H1 (cell line): Measurements from ENCODE around the gene RNU6-9.

Experiments used
- ATF2 ChIP-seq: IDR thresholded peaks from 2 replicates; pipeline ENCODE4 v1.6.1; 2012; ENCODE audit warnings: low read length, inconsistent platforms
- CEBPB ChIP-seq: IDR thresholded peaks from 2 replicates; pipeline ENCODE4 v1.6.1; 2012; ENCODE audit warnings: low read depth, low read length
- CHD2 ChIP-seq: IDR thresholded peaks from 2 replicates; pipeline ENCODE4 v1.6.1; 2012; ENCODE audit warnings: low read length, improper control_type of control experiment
- CTCF ChIP-seq, 3 experiments: IDR thresholded peaks; 1 replicate in 2 of 3; 2 replicates in 1 of 3; pipeline versions ENCODE4 v1.5.1 to v1.6.1; 2011; ENCODE audit warnings: low read length in 3 of 3, mild to moderate bottlenecking in 3 of 3, inconsistent platforms in 2 of 3, low read depth in 1 of 3, moderate library complexity in 1 of 3; ENCODE audit not compliant: insufficient read depth in 1 of 3; ENCODE audit errors: control extremely low read depth in 1 of 3
- EP300 ChIP-seq, 2 experiments: IDR thresholded peaks; 1 replicate in 1 of 2; 2 replicates in 1 of 2; pipeline ENCODE4 v1.6.1; 2011 to 2012; ENCODE audit warnings: low read depth in 2 of 2, low read length in 2 of 2, mild to moderate bottlenecking in 2 of 2, borderline replicate concordance in 1 of 2, inconsistent platforms in 1 of 2, moderate library complexity in 1 of 2
- EZH2 ChIP-seq: fragments of 200-600 bp; sonication (generic); IDR thresholded peaks from 2 replicates; pipeline ENCODE4 v1.7.1; 2012; ENCODE audit warnings: low read depth, mild to moderate bottlenecking, moderate library complexity, low read length, inconsistent platforms; ENCODE audit not compliant: severe bottlenecking
- POLR2A ChIP-seq, 2 experiments: IDR thresholded peaks; 1 replicate in 1 of 2; 2 replicates in 1 of 2; pipeline ENCODE4 v1.6.1; 2011; ENCODE audit warnings: low read depth in 2 of 2, low read length in 2 of 2, mild to moderate bottlenecking in 2 of 2; ENCODE audit errors: control extremely low read depth in 1 of 2
- SP1 ChIP-seq: IDR thresholded peaks from 2 replicates; pipeline ENCODE4 v1.6.1; 2011; ENCODE audit warnings: low read depth, low read length
- TCF12 ChIP-seq: IDR thresholded peaks from 2 replicates; pipeline ENCODE4 v1.6.1; 2011; ENCODE audit warnings: low read depth, mild to moderate bottlenecking, low read length
- USF2 ChIP-seq: IDR thresholded peaks from 2 replicates; pipeline ENCODE4 v1.6.1; 2011; ENCODE audit warnings: low read length, improper control_type of control experiment
- ZNF274 ChIP-seq: IDR thresholded peaks from 2 replicates; pipeline ENCODE4 v1.7.0; 2012; ENCODE audit warnings: low read length, borderline replicate concordance; ENCODE audit errors: extremely low read depth

GRCh38 chr19:863315-863620 is 30.0 kb upstream of the RNU6-9 start:
- TF ChIP-seq USF2 = no peak
- TF ChIP-seq POLR2A (IDR thresholded peaks at IDR 0.05; ENCODE audit: control extremely low read depth in 1 of 2, low read depth in 2 of 2, low read length in 2 of 2) = no peak
- no peak for TF ChIP-seq CTCF (IDR thresholded peaks at IDR 0.05; ENCODE audit: control extremely low read depth in 1 of 3, insufficient read depth in 1 of 3, low read depth in 1 of 3, low read length in 3 of 3)
- no peak for TF ChIP-seq ZNF274
- no peak for TF ChIP-seq TCF12
- TF ChIP-seq ATF2 = no peak
- no peak for TF ChIP-seq CHD2
- TF ChIP-seq EP300 (IDR thresholded peaks at IDR 0.05; ENCODE audit: borderline replicate concordance in 1 of 2, low read depth in 2 of 2, low read length in 2 of 2) = no peak
- TF ChIP-seq EZH2 = no peak
- no peak for TF ChIP-seq SP1
- TF ChIP-seq CEBPB = no peak
